Upper lobe of left lung (tissue), 6 donors: ENCODE measurements around the gene RFX2. TPM values are rescaled to one million over a fixed set of nuclear protein-coding genes. Genes with fewer than 3 reads are reported as not detected.
"Not testable (repeated sequence)": the region's sequence is repeated elsewhere in the genome, so short reads cannot be mapped to it uniquely, and the experiment has no call there.

Experiments used
- ATAC-seq, 2 donors: fragments of 200-7000 bp; cut with Tn5 transposase; one replicate each; pipeline ENCODE4 v1.9.1; 2022; ENCODE audit warnings: mild to moderate bottlenecking in 2 of 2, moderate library complexity in 2 of 2; ENCODE audit not compliant: low FRiP score in 2 of 2
- DNase-seq, 2 donors: peaks; one replicate each; pipeline ENCODE4 v3.0.0-alpha.2; 2019 to 2020
- H3K27ac ChIP-seq, 4 donors: fragments of 200-600 bp; sonication (generic); one replicate each; pipeline ENCODE4 v1.5.1; 2016 to 2019
- H3K27me3 ChIP-seq, 4 donors: fragments of 200-600 bp; sonication (generic); one replicate each; pipeline ENCODE4 v1.5.1; 2017 to 2019
- H3K36me3 ChIP-seq, 4 donors: fragments of 200-600 bp; sonication (generic); one replicate each; pipeline ENCODE4 v1.5.1; 2016 to 2019
- H3K4me1 ChIP-seq, 4 donors: fragments of 200-600 bp; sonication (generic); one replicate each; pipeline ENCODE4 v1.5.1; 2018 to 2019
- H3K4me3 ChIP-seq, 4 donors: fragments of 200-600 bp; sonication (generic); one replicate each; pipeline ENCODE4 v1.5.1; 2017 to 2019; ENCODE audit warnings: mild to moderate bottlenecking in 2 of 4, moderate library complexity in 1 of 4
- H3K9me3 ChIP-seq, 4 donors: fragments of 200-600 bp; sonication (generic); one replicate each; pipeline ENCODE4 v1.5.1; 2018 to 2019
- EP300 ChIP-seq, 4 donors: sonication (generic); formaldehyde crosslinking; IDR thresholded peaks; one replicate each; pipeline ENCODE4 v1.5.1; 2017; ENCODE audit warnings: antibody characterized with exemption in 4 of 4, control low read depth in 2 of 4
- POLR2A ChIP-seq, 4 donors: fragments of 450-650 bp; IDR thresholded peaks; one replicate each; pipeline ENCODE4 v1.5.1; 2016 to 2017; ENCODE audit warnings: antibody characterized with exemption in 4 of 4, mild to moderate bottlenecking in 2 of 4
- POLR2AphosphoS5 ChIP-seq, 2 donors: sonication (generic); formaldehyde crosslinking; IDR thresholded peaks; one replicate each; pipeline ENCODE4 v1.5.1; 2017; ENCODE audit warnings: antibody characterized with exemption in 2 of 2
- WGBS, 2 donors: methylation state at CpG; one replicate each; pipeline ENCODE4 v1.1.5; 2017 to 2018; 5-methylcytosine and 5-hydroxymethylcytosine counted together
- total RNA-seq, 6 donors: library from RNA; depleted of rRNA in 4 of 6; stranded (reverse); fragments of >200 nt in 4 of 6; gene quantifications; one replicate each; pipeline versions ENCODE4 v1.1.0 to v1.2.1, GENCODE V29; 2016 to 2021
- TF ChIP-seq, protein P1 (sequence below), 6 experiments: fragments of 450-650 bp in 4 of 6; fragments of 200-600 bp in 2 of 6; sonication (generic) in 2 of 6; IDR thresholded peaks; one replicate each; pipeline ENCODE4 v1.5.1; 2016 to 2019; ENCODE audit warnings: antibody characterized with exemption in 6 of 6
- donor health status: DM: no; HTN: no; CAD: no; lungs with moderate emphysema.
- donor health status: DM: no; HTN: yes; CAD: no; lungs with severe emphysema.

The RFX2 gene
- total RNA-seq, 6 donors from 2014 or later: 14.3 to 111 (median 28.6) TPM

DNA sequence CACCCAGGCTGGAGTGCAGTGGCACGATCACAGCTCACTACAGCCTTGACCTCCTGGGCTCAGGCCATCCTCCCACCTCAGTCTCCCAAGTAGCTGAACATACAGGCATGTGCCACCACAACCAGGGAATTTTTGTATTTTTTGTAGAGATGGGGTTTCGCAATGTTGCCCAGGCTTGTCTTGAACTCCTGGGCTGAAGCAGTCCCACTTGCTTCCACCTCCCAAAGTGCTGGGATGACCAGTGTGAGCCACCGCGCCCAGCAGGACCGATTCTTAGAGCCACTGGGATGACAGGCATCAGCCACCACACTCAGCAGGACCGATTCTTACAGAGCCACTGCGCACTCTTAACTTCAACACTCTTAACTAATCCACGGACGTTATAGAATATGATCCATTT lies 77.5 kb downstream of the RFX2 start:
- no peak for ATAC-seq
- Histone ChIP-seq H3K9me3 (no peaks in the 10 kb centered on the region), H3K4me1 (no peaks in the 10 kb centered on the region), H3K27me3 (no peaks in the 10 kb centered on the region), H3K36me3 (peaks cover 0 to 16% (median 0%) of the 10 kb centered on the region in 4 donors), H3K27ac (no peak overlapping the region), H3K4me3 (no peak overlapping the region)
- WGBS, 2 donors: 90 to 93% methylated on average over 9 of the region's 9 CpGs
- no peak for TF ChIP-seq EP300 (IDR thresholded peaks at IDR 0.05)
- TF ChIP-seq POLR2A (IDR thresholded peaks at IDR 0.05): no peak
- TF ChIP-seq, protein P1, sequence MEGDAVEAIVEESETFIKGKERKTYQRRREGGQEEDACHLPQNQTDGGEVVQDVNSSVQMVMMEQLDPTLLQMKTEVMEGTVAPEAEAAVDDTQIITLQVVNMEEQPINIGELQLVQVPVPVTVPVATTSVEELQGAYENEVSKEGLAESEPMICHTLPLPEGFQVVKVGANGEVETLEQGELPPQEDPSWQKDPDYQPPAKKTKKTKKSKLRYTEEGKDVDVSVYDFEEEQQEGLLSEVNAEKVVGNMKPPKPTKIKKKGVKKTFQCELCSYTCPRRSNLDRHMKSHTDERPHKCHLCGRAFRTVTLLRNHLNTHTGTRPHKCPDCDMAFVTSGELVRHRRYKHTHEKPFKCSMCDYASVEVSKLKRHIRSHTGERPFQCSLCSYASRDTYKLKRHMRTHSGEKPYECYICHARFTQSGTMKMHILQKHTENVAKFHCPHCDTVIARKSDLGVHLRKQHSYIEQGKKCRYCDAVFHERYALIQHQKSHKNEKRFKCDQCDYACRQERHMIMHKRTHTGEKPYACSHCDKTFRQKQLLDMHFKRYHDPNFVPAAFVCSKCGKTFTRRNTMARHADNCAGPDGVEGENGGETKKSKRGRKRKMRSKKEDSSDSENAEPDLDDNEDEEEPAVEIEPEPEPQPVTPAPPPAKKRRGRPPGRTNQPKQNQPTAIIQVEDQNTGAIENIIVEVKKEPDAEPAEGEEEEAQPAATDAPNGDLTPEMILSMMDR (IDR thresholded peaks at IDR 0.05): no peak
- TF ChIP-seq POLR2AphosphoS5 (IDR thresholded peaks at IDR 0.05): no peak
- DNase-seq: no peak

DNA sequence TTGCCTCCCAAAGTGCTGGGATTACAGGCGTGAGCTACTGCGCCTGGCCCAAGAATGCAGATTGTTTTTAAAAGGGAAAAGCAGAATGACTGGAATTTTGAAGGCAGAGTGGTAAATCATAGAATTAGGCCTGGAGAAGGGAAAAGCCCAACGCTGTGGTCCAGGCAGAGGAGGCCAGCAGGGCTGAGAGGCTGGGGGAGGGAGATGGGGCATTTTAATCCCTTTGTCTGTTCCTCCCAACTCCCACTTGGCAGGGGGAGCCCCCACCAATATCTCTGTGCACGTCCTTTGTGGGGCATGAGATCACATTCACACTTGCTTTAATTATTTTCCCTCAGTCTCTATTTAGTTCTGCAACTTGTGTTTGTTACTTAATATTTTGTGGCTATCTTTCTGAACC lies 77.9 kb downstream of the RFX2 start:
- ATAC-seq (no peak), DNase-seq (no peak)
- H3K36me3 ChIP-seq: peaks cover 0 to 17% (median under 1%) of the 10 kb centered on the region in 4 donors
- no peak overlapping the region for H3K4me3 ChIP-seq
- no peaks in the 10 kb centered on the region for H3K9me3 ChIP-seq
- no peaks in the 10 kb centered on the region for H3K27me3 ChIP-seq
- H3K4me1 ChIP-seq: no peaks in the 10 kb centered on the region
- no peak overlapping the region for H3K27ac ChIP-seq
- TF ChIP-seq EP300 (IDR thresholded peaks at IDR 0.05) (no peak), POLR2A (IDR thresholded peaks at IDR 0.05) (no peak)
- TF ChIP-seq, protein P1 (IDR thresholded peaks at IDR 0.05): no peak
- WGBS, 2 donors: 89 to 94% methylated on average over 4 of the region's 4 CpGs

DNA sequence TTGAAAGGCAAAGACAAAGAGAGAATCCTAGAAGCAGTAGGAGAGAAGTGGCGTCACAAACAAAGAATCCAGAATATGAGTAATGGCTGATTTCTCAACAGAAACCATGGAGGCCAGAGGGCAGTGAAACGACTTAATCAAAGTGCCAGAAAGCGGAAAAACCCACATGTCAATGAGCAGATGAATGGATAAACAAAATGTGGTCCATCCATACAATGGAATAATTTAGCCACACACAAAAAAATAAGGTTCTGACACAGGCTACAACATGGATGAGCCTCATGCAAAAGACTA lies 80.1 kb downstream of the RFX2 start:
- ATAC-seq (peak in 1 of 2 donors; percentile 45), DNase-seq (peak in 1 of 2 donors; percentile 14)
- 63 to 69% methylated on average over 3 of the region's 3 CpGs for WGBS, 2 donors
- Histone ChIP-seq H3K4me3 (no peak overlapping the region), H3K9me3 (no peaks in the 10 kb centered on the region), H3K27ac (no peak overlapping the region), H3K4me1 (no peaks in the 10 kb centered on the region), H3K36me3 (peaks cover 0 to 16% (median 13%) of the 10 kb centered on the region in 4 donors), H3K27me3 (no peaks in the 10 kb centered on the region)
- TF ChIP-seq, protein P1 (IDR thresholded peaks at IDR 0.05): no peak
- TF ChIP-seq POLR2AphosphoS5 (IDR thresholded peaks at IDR 0.05) (no peak), POLR2A (IDR thresholded peaks at IDR 0.05) (no peak), EP300 (IDR thresholded peaks at IDR 0.05) (no peak)

DNA sequence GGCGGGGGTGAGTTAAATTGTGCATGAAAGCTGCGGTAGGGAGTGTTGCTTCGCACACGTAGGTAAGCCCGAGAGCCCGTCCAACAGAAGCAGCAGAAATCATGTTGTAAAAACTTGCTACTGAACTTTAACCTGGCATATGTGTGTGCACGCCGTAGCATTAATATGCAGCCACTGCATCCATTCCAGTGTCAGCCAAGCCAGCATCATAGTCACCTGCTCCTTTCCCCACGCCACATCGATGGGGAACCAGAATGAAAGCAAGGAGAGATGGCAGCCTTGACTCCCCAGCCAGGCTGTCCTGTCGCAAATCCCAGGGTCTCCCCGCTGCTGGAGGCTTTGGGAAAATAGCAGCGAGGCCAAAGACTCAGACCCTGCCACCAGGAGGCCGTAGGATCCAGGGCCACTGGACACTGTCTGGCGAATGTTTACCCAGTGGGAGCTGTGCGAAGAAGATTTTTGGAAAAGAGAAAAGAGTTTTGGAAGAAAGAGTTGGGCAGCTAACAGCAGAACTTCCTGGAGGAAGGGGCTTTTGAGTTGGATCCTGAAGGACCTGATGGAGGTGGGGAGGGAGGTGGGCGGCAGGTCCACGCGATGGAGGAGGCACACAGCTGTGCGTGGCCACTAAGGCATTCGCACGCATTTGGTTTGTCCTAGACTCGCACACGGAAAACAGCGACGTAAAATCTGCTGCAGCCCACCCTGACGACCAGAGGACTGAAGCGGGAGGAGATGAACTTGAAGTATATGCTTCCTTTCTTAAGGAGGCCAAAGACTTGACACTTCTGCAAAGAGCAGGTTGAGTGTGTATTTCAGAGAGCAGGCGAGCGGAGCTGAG lies 83.7 kb downstream of the RFX2 start:
- 95 to 97% methylated on average over 30 of the region's 30 CpGs for WGBS, 2 donors
- TF ChIP-seq EP300 (IDR thresholded peaks at IDR 0.05) (no peak), POLR2A (IDR thresholded peaks at IDR 0.05) (no peak), POLR2AphosphoS5 (IDR thresholded peaks at IDR 0.05) (no peak)
- TF ChIP-seq, protein P1 (IDR thresholded peaks at IDR 0.05): no peak
- peaks cover 7 to 17% (median 11%) of the 10 kb centered on the region in 4 donors for H3K4me1 ChIP-seq
- no peak for ATAC-seq
- H3K27ac ChIP-seq: no peak overlapping the region
- H3K9me3 ChIP-seq: no peaks in the 10 kb centered on the region
- peaks cover 0 to 16% (median 11%) of the 10 kb centered on the region in 4 donors for H3K36me3 ChIP-seq
- DNase-seq: no peak
- no peak overlapping the region for H3K4me3 ChIP-seq
- no peaks in the 10 kb centered on the region for H3K27me3 ChIP-seq

DNA sequence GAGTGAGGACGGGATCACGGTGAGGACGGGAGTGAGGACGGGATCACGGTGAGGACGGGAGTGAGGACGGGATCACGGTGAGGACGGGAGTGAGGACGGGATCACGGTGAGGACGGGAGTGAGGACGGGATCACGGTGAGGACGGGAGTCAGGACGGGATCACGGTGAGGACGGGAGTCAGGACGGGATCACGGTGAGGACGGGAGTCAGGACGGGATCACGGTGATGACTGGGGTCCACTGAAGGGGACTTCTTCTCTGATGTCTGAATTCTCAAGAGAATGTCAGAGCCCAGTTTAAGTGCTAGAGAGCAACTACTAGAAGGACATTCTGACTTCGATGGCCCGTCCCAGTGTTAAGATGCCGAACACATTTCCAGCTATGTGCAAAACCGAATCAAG lies 85.5 kb downstream of the RFX2 start:
- not testable (repeated sequence) for H3K27me3 ChIP-seq, H3K9me3 ChIP-seq, ATAC-seq, DNase-seq, H3K27ac ChIP-seq, H3K4me3 ChIP-seq
- H3K36me3 ChIP-seq: peaks cover 0 to 16% (median 11%) of the 10 kb centered on the region in 4 donors
- WGBS, 2 donors: 96% methylated on average over 26 to 27 of the region's 27 CpGs
- peaks cover 10 to 17% (median 12%) of the 10 kb centered on the region in 4 donors for H3K4me1 ChIP-seq
